ENCODE results near the gene PLSCR3. TPM values are rescaled to one million over a fixed set of nuclear protein-coding genes. Genes with fewer than 3 reads are reported as not detected.
A peak's percentile ranks its signal among the peaks of the same experiment; 100 is the strongest.

Gene PLSCR3
- total and polyA plus RNA-seq, 2 experiments from 2014 or later, result 30.0 to 34.3 TPM

GRCh38 chr17:7421186-7421585 lies 26.9 kb upstream of the PLSCR3 start (continued):
- TF ChIP-seq ZNF462 (CRISPR knock-in tag; IDR thresholded peaks at IDR 0.05), result no peak

GRCh38 chr17:7419819-7420610 lies 25.7 kb upstream of the PLSCR3 start, which contains the start of gene SPEM1:
Gene SPEM1, plus strand, starts transcription at chr17:7420324. Its CDS starts 61 bp downstream, at chr17:7420385.
- Histone ChIP-seq H3K4me2 (no peak within 1 kb of the TSS), H3K27me3 (ENCODE audit: insufficient read depth) (no peaks in the 10 kb centered on the region), H3F3A (replicated peaks; ENCODE audit: low read depth) (no peaks in the 10 kb centered on the region), H3K4me3 (no peak within 1 kb of the TSS), H3K36me3 (ENCODE audit: insufficient read depth) (no peaks in the 10 kb centered on the region), H4K20me1 (replicated peaks; ENCODE audit: insufficient read depth) (no peaks in the 10 kb centered on the region; the same call in 1 of the 2 replicates), H3K9me2 (ENCODE audit: insufficient read depth) (no peaks in the 10 kb centered on the region), H3K4me1 (ENCODE audit: insufficient read depth) (no peaks in the 10 kb centered on the region), H2AFZ (no peak within 1 kb of the TSS), H3K79me2 (replicated peaks; ENCODE audit: insufficient read depth) (no peaks in the 10 kb centered on the region), H3K27ac (ENCODE audit: low read depth) (no peak within 1 kb of the TSS)
- Mint-ChIP-seq H3K27ac (peak within 1 kb of the TSS; percentile 67; the same call in 1 of the 2 replicates), H3K9me3 (no peaks in the 10 kb centered on the region), H3K4me1 (peaks cover 28% of the 10 kb centered on the region), H3K27me3 (ENCODE audit: insufficient read depth, low read depth, poor library complexity) (peaks cover 17% of the 10 kb centered on the region), H3K4me3 (no peak within 1 kb of the TSS; the same call in 2 of the 3 replicates), H3K36me3 (ENCODE audit: low read depth) (peaks cover 17% of the 10 kb centered on the region)
- DNase-seq (ENCODE audit: low spot score) (peak; percentile 58), ATAC-seq (no peak)
- TF ChIP-seq NANOG (IDR thresholded peaks at IDR 0.05; ENCODE audit: borderline replicate concordance) (no peak), REST (IDR thresholded peaks at IDR 0.05; ENCODE audit: unreplicated experiment) (no peak), POLR2AphosphoS5 (IDR thresholded peaks at IDR 0.05; ENCODE audit: low read depth) (no peak), ZNF114 (CRISPR knock-in tag; IDR thresholded peaks at IDR 0.05) (no peak), STAT1 (IDR thresholded peaks at IDR 0.05; ENCODE audit: unreplicated experiment) (no peak), JUNB (IDR thresholded peaks at IDR 0.05; ENCODE audit: unreplicated experiment) (no peak), CTCF (conservative IDR thresholded peaks at IDR 0.05; ENCODE audit: low read depth in 2 of 2) (no peak)

Measured in GM23338 (cell line).